NT2/D1 (cell line): Measurements from ENCODE around the gene LRRC4C.

Experiments used
- DNase-seq: peaks from one replicate; pipeline ENCODE4 v3.0.0-alpha.2; 2011; ENCODE audit warnings: low read depth, low spot score
- H3K27me3 ChIP-seq: 2 replicates; pipeline ENCODE4 v1.6.0; 2011; ENCODE audit warnings: mild to moderate bottlenecking; ENCODE audit not compliant: insufficient read length, insufficient read depth
- H3K36me3 ChIP-seq: 2 replicates; pipeline ENCODE4 v1.6.1; 2011; ENCODE audit warnings: mild to moderate bottlenecking, low read length, mixed read lengths; ENCODE audit not compliant: insufficient read depth, insufficient read length
- H3K4me1 ChIP-seq: 2 replicates; pipeline ENCODE4 v1.5.1; 2011; ENCODE audit not compliant: insufficient read depth, insufficient read length
- H3K4me3 ChIP-seq: 2 replicates; pipeline ENCODE4 v1.5.1; 2011; ENCODE audit warnings: low read depth; ENCODE audit not compliant: insufficient read length
- H3K9ac ChIP-seq: 2 replicates; pipeline ENCODE4 v1.6.0; 2011; ENCODE audit warnings: low read depth; ENCODE audit not compliant: insufficient read length
- H3K9me3 ChIP-seq: 2 replicates; pipeline ENCODE4 v1.5.1; 2011; ENCODE audit warnings: mild to moderate bottlenecking, low read length; ENCODE audit not compliant: insufficient read depth
- SUZ12 ChIP-seq: IDR thresholded peaks from 2 replicates; pipeline ENCODE4 v1.6.1; 2011; ENCODE audit not compliant: insufficient read length, insufficient read depth; ENCODE audit errors: extremely low read depth
- YY1 ChIP-seq: IDR thresholded peaks from 2 replicates; pipeline ENCODE4 v1.6.1; 2011; ENCODE audit not compliant: insufficient read length, insufficient read depth
- ZNF274 ChIP-seq: IDR thresholded peaks from 2 replicates; pipeline ENCODE4 v1.6.1; 2011; ENCODE audit warnings: mild to moderate bottlenecking, low read depth, low read length

Gene LRRC4C

DNA sequence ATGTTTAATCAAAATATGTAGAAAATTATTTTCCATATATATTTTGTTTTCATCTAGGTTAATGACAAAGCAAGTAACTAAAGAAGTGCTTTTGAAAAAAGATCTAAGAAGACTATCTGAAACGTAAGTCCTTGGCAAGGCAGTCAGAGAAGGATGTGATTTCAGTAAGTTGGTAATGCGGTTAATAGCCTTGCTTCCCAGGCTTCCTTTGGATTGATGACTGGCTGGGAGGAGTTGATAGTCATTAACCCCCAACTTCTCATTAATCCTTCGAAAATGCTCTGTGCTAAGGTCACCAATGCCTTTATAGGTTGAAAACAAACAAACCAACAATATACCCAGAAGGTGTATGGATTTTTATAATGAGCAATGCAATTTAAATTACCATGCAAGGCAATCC is 1326.5 kb downstream of the LRRC4C start:
- no peaks in the 10 kb centered on the region for H3K4me1 ChIP-seq

DNA sequence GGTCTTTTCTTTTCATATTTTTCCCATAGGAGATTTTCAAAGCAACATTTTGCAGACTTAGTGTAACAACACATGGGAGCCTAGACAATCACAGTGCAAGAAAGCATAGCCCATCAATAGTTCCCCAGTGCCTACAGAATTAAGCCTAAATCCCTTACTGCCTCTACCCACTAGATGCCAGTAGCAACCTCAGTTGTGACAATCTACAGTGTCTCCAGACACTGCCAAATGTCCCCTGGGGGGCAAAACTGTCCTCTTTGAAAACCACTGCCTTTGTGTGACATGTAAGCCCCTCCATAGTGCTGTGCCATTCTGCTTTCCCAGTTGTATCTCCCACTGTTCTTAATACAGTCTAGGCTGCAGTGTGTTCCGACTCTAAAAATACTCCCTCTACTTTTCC is 1329.0 kb downstream of the LRRC4C start:
- Histone ChIP-seq H3K9me3 (no peaks in the 10 kb centered on the region), H3K4me3 (no peak overlapping the region), H3K27me3 (no peaks in the 10 kb centered on the region), H3K9ac (no peak overlapping the region), H3K36me3 (no peaks in the 10 kb centered on the region), H3K4me1 (no peaks in the 10 kb centered on the region)
- TF ChIP-seq YY1 (no peak), SUZ12 (no peak), ZNF274 (no peak)
- peak; percentile 51 for DNase-seq

More for the DNA sequence above, 1326.5 kb downstream of the LRRC4C start:
- no peak overlapping the region for H3K9ac ChIP-seq
- no peaks in the 10 kb centered on the region for H3K9me3 ChIP-seq
- TF ChIP-seq SUZ12 (no peak), ZNF274 (no peak), YY1 (no peak)
- H3K4me3 ChIP-seq, result no peak overlapping the region
- no peaks in the 10 kb centered on the region for H3K27me3 ChIP-seq
- no peaks in the 10 kb centered on the region for H3K36me3 ChIP-seq
- DNase-seq, result no peak

DNA sequence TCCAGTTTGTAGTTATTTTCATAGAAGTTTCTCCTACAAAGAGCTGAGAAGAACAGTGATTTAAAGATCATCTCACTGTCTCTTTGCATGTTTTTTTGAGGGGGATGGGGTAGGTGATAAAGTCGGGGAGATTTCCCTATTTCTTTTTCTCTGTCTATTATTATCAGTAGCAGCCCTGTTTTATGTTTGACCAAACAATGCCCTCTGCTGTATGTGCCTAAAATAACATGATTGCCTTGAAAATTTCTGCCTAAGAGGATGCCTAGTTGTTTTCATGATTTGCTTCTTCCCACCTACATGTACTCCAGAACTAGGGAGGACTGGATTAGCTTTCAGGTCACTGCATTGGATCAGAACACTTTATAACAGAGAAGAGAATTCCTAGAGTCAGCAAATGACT is 1330.2 kb downstream of the LRRC4C start:
- TF ChIP-seq YY1 (no peak), ZNF274 (no peak), SUZ12 (no peak)
- H3K4me1 ChIP-seq, result no peaks in the 10 kb centered on the region
- no peaks in the 10 kb centered on the region for H3K9me3 ChIP-seq
- DNase-seq, result peak; percentile 22
- H3K36me3 ChIP-seq, result no peaks in the 10 kb centered on the region
- no peaks in the 10 kb centered on the region for H3K27me3 ChIP-seq
- no peak overlapping the region for H3K4me3 ChIP-seq
- H3K9ac ChIP-seq, result no peak overlapping the region

DNA sequence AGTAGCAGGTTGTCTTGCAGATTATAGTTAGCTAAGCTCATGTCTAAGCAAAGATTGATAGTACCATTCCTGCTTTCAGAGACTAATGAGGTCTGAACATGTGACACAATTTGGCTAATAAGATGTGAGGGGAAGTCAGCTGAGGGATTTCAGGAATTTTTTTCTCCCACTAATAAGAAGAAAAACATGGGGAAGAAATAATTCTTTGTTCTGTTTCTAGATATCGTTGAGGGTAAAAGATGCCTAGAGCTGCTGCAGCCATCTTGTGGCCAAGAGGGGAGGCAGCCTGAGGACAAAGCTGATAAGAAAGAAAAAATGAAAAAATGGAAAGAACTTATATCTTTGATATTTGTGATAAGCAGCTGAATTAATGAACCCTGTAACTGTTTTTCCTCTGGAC is 1334.4 kb downstream of the LRRC4C start:
- peak; percentile 23 for DNase-seq
- H3K36me3 ChIP-seq, result no peaks in the 10 kb centered on the region
- no peak overlapping the region for H3K9ac ChIP-seq
- H3K9me3 ChIP-seq, result no peaks in the 10 kb centered on the region
- no peak overlapping the region for H3K4me3 ChIP-seq
- no peaks in the 10 kb centered on the region for H3K27me3 ChIP-seq
- H3K4me1 ChIP-seq, result no peaks in the 10 kb centered on the region
- no peak for TF ChIP-seq YY1
- TF ChIP-seq SUZ12, result no peak
- no peak for TF ChIP-seq ZNF274

DNA sequence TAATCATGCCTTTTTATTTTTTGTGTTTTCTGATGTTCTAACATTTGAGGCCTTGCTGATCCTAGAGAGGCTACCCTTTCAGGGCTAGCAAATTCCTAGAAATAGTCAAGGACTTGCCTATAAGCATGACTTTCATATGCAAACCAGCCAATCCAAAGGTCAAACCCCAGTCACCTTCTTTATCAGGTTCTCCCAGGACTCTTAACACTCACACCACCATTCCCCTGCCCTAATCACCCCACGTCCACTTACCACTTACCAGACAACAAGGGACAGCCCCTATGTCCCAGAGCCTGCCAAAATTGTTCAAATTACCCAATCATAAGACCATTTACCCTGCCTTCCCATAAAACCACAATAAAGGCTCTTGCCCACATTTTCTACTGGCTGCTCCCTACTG is 1339.8 kb downstream of the LRRC4C start:
- no peak for TF ChIP-seq ZNF274
- TF ChIP-seq SUZ12, result no peak
- no peak for TF ChIP-seq YY1
- H3K9me3 ChIP-seq, result peaks cover 15% of the 10 kb centered on the region; the same call in 1 of the 2 replicates
- no peaks in the 10 kb centered on the region for H3K36me3 ChIP-seq
- H3K27me3 ChIP-seq, result no peaks in the 10 kb centered on the region
- no peak overlapping the region for H3K4me3 ChIP-seq
- DNase-seq, result no peak
- H3K9ac ChIP-seq, result no peak overlapping the region
- peaks cover 3% of the 10 kb centered on the region for H3K4me1 ChIP-seq

DNA sequence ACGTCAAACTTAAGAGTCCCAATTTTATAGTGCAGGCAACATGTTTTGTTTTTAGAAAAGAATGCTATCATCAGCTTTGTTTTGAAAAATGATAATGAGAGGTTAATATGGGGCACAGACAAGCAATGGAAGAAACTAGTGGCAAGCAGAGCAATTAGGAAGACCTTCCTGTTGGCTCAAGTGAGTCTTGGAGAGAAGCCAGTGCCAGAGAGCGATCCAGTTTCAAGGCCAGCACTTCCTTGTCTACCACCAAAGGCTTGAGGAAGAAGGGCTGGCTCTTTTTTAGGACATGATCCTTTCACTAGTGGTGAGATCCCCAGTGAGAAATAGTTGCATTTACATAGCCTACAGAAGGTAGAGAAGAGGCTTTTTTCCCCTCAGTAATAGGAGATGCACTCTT is 1340.7 kb downstream of the LRRC4C start:
- H3K9me3 ChIP-seq, result peaks cover 20% of the 10 kb centered on the region; the same call in 1 of the 2 replicates
- TF ChIP-seq SUZ12 (no peak), YY1 (no peak), ZNF274 (no peak)
- no peaks in the 10 kb centered on the region for H3K36me3 ChIP-seq
- H3K4me3 ChIP-seq, result no peak overlapping the region
- H3K4me1 ChIP-seq, result peaks cover 3% of the 10 kb centered on the region
- no peak for DNase-seq
- H3K9ac ChIP-seq, result no peak overlapping the region
- no peaks in the 10 kb centered on the region for H3K27me3 ChIP-seq

DNA sequence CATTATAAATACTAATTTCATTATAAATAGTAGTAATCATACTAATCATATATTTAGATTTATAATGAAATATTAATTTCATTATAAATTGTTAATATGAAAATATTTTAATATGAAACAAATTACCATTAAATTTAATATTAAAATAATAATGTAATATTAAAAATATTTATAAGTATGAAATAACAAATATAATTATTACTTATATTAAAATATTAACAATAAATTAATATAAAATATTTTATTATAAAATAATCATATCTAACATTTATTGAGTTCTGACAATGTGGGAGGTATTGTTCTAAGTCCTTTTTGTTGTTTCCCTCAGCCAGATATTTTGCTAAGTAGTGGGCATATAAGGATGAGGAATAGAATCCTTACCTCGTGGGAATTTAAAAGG is 1341.4 kb downstream of the LRRC4C start:
- TF ChIP-seq YY1 (no peak), ZNF274 (no peak), SUZ12 (no peak)
- H3K4me1 ChIP-seq, result peaks cover 3% of the 10 kb centered on the region
- no peak for DNase-seq
- peaks cover 20% of the 10 kb centered on the region; the same call in 1 of the 2 replicates for H3K9me3 ChIP-seq
- H3K9ac ChIP-seq, result no peak overlapping the region
- H3K27me3 ChIP-seq, result no peaks in the 10 kb centered on the region
- H3K4me3 ChIP-seq, result no peak overlapping the region
- no peaks in the 10 kb centered on the region for H3K36me3 ChIP-seq
